GM19023 (cell line): ENCODE data around the gene OR10D3.
"Not testable (repeated sequence)": the region's sequence is repeated elsewhere in the genome, so short reads cannot be mapped to it uniquely, and the experiment has no call there.

Experiments
- ATAC-seq: cut with Tn5 transposase; IDR thresholded peaks from one replicate; pipeline ENCODE4 v1.9.1; 2021; ENCODE audit warnings: mild to moderate bottlenecking, moderate library complexity; ENCODE audit not compliant: unreplicated experiment

Gene OR10D3

GRCh38 chr11:124183068-124183467 is at the start of gene OR10D3:
Gene OR10D3 (plus strand): TSS chr11:124183345. CDS start chr11:124185270, 1,925 bp downstream.
- ATAC-seq: no peak

- no peak for ATAC-seq
Observed at GRCh38 chr11:124143034-124143433, 40.1 kb upstream of the OR10D3 start.

- ATAC-seq: no peak
Observed at GRCh38 chr11:124147951-124148350, 35.2 kb upstream of the OR10D3 start.

- ATAC-seq: no peak
Observed at GRCh38 chr11:124150684-124151083, 32.5 kb upstream of the OR10D3 start.

GRCh38 chr11:124152770-124153407 is 30.3 kb upstream of the OR10D3 start:
- no peak for ATAC-seq

- ATAC-seq: no peak
Observed at GRCh38 chr11:124153821-124154220, 29.3 kb upstream of the OR10D3 start.

- no peak for ATAC-seq
Observed at GRCh38 chr11:124159481-124159880, 23.7 kb upstream of the OR10D3 start.

GRCh38 chr11:124160986-124161385 is 22.2 kb upstream of the OR10D3 start:
- ATAC-seq: no peak

- ATAC-seq: no peak
Observed at GRCh38 chr11:124167826-124168231, 15.3 kb upstream of the OR10D3 start.

- ATAC-seq: no peak
Observed at GRCh38 chr11:124168796-124169195, 14.3 kb upstream of the OR10D3 start.

GRCh38 chr11:124170315-124170714 is 12.8 kb upstream of the OR10D3 start:
- not testable (repeated sequence) for ATAC-seq

- ATAC-seq: no peak
Observed at GRCh38 chr11:124170801-124171586, 12.2 kb upstream of the OR10D3 start.

GRCh38 chr11:124172101-124172500 is 11.0 kb upstream of the OR10D3 start:
- ATAC-seq: no peak

- ATAC-seq: no peak
Observed at GRCh38 chr11:124172599-124172998, 10.5 kb upstream of the OR10D3 start.

- ATAC-seq: no peak
Observed at GRCh38 chr11:124174001-124174583, 9.1 kb upstream of the OR10D3 start.

GRCh38 chr11:124176925-124177715 is 6.0 kb upstream of the OR10D3 start:
- no peak for ATAC-seq

- ATAC-seq: no peak
Observed at GRCh38 chr11:124179310-124179709, 3.8 kb upstream of the OR10D3 start.

- no peak for ATAC-seq
Observed at GRCh38 chr11:124190298-124191139, 7.4 kb downstream of the OR10D3 start.

GRCh38 chr11:124193221-124194010 is 10.3 kb downstream of the OR10D3 start:
- ATAC-seq: no peak
